Urinary bladder (tissue), 4 donors: ENCODE results near the gene GNE. TPM values are rescaled to one million over a fixed set of nuclear protein-coding genes. Genes with fewer than 3 reads are reported as not detected.

Experiments used
- DNase-seq: peaks from one replicate; pipeline ENCODE4 v3.0.0-alpha.2; 2015; ENCODE audit errors: extremely low spot score
- H3K27ac ChIP-seq: one replicate; pipeline ENCODE4 v1.5.1; 2013; ENCODE audit warnings: low read depth, mild to moderate bottlenecking, moderate library complexity
- H3K36me3 ChIP-seq: one replicate; pipeline ENCODE4 v1.6.1; 2013; ENCODE audit warnings: mild to moderate bottlenecking, moderate library complexity; ENCODE audit not compliant: insufficient read depth
- H3K4me1 ChIP-seq: one replicate; pipeline ENCODE4 v1.6.1; 2013; ENCODE audit warnings: mild to moderate bottlenecking, moderate library complexity; ENCODE audit not compliant: insufficient read depth
- H3K4me3 ChIP-seq: one replicate; pipeline ENCODE4 v1.5.1; 2013; ENCODE audit warnings: low read depth, low read length
- whole genome bisulfite sequencing: extraction: QIAGEN DNeasy Blood & Tissue Kit; methylation state at CpG from one replicate; pipeline ENCODE4 v1.1.7; 2013; 5-methylcytosine and 5-hydroxymethylcytosine counted together
- polyA plus RNA-seq: library from polyadenylated mRNA; stranded (reverse); fragments of 200-250 nt; gene quantifications from one replicate; pipeline ENCODE4 v1.2.3, GENCODE V29; 2013
- total RNA-seq: library from RNA; depleted of rRNA; stranded (reverse); fragments of >200 nt; gene quantifications from one replicate; pipeline ENCODE4 v1.2.3, GENCODE V29; 2014
- donor health status: healthy with polysubstance abuse.
- donor health status: healthy.

GNE gene
- total and polyA plus RNA-seq, 2 donors: 17.5 to 25.9 TPM

DNA sequence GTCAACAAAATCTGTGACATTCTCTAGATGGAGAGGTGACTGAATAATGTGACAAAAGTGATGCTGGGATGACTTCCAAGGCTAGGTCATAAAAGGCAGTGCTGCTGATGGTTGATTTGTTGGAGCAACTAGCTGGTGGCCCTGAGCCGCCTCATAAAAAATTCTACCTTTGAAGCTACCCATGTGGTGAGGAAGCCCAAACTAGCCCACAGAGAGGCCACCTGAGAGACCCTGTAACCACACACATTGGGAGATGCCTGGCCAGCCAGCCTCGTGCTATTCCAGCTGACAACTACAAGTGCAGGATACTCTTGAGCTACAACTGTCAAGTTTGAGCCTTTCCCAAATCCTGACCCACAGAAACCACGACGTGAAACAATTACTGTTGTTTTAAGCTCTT, 44.9 kb downstream of the GNE start:
- no peaks in the 10 kb centered on the region for H3K36me3 ChIP-seq
- no peak overlapping the region for H3K27ac ChIP-seq
- WGBS: 92% methylated on average over 4 of the region's 4 CpGs
- no peaks in the 10 kb centered on the region for H3K4me1 ChIP-seq
- no peak overlapping the region for H3K4me3 ChIP-seq
- no peak for DNase-seq

DNA sequence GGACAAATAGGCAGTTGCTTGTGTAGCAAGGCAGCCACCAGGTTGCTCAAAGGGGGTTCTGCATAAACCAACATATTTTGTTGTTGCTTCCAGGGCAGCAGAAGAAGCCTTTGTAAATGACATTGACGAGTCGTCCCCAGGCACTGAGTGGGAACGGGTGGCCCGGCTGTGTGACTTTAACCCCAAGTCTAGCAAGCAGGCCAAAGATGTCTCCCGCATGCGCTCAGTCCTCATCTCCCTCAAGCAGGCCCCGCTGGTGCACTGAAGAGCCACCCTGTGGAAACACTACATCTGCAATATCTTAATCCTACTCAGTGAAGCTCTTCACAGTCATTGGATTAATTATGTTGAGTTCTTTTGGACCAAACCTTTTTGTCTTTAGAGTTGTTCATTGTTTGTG, 46.7 kb downstream of the GNE start:
- Histone ChIP-seq H3K4me3 (no peak overlapping the region), H3K36me3 (peaks cover 4% of the 10 kb centered on the region), H3K4me1 (no peaks in the 10 kb centered on the region), H3K27ac (no peak overlapping the region)
- 83% methylated on average over 7 of the region's 7 CpGs for WGBS
- DNase-seq: no peak

DNA sequence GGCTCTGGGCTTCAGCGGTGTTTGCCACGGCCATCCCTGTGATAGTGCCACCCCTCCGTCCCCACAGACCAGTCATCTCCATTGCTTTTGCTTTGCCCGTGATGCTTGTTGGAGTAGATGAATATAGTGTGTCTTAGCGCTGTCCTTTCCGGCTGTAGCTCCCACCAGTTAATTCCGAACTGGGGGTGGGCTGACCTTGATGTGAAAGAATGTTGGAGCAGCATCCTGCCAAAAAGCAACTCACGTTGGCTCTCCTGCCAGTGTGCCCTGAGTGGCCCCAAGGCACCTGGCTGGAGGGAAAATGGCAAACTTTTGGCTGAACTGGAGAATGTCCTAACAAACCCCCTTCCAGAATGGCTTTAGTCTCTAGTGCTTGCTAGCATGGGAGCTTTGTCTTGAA, 47.5 kb downstream of the GNE start:
- no peaks in the 10 kb centered on the region for H3K4me1 ChIP-seq
- 79% methylated on average over 8 of the region's 8 CpGs for WGBS
- peaks cover 4% of the 10 kb centered on the region for H3K36me3 ChIP-seq
- H3K27ac ChIP-seq: no peak overlapping the region
- DNase-seq: no peak
- H3K4me3 ChIP-seq: no peak overlapping the region

DNA sequence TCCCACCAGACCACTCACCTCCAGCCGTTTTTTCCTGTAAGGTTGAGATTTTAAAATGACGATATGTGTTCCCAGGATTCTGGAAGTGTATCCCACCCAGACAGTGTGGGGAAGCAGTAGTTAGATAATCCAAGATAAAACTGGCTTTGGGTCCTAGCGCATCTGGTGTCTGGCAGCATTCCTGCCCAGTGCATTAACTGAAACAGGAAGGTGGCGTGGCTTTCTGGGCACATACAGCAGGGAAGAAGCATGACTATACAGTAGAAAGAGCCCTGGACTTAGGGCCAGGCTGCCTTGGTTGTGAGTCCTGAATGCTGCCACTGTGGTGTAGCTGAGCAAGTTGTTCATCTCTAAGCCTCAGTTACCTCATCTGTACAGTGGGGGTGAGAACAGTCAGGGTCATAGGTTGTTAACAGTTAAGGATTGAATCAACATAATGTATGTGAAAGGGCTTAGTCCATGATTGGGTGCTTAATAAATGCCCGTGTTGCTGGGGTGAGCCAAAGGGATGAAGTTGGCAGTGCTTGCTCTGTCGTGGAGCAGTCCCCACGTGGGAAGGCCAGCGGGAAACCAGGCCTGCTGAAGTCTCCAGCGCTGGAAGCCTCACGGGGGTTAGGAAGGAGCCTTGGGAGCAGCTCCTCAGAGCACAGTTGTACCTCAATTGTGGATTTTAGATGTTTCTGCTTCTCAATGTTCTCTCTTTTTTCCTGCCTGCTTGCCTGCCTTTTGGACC, 49.6 kb downstream of the GNE start:
- no peak for DNase-seq
- 79% methylated on average over 10 of the region's 10 CpGs for WGBS
- H3K4me3 ChIP-seq: no peak overlapping the region
- H3K36me3 ChIP-seq: peaks cover 13% of the 10 kb centered on the region
- no peak overlapping the region for H3K27ac ChIP-seq
- H3K4me1 ChIP-seq: no peaks in the 10 kb centered on the region

DNA sequence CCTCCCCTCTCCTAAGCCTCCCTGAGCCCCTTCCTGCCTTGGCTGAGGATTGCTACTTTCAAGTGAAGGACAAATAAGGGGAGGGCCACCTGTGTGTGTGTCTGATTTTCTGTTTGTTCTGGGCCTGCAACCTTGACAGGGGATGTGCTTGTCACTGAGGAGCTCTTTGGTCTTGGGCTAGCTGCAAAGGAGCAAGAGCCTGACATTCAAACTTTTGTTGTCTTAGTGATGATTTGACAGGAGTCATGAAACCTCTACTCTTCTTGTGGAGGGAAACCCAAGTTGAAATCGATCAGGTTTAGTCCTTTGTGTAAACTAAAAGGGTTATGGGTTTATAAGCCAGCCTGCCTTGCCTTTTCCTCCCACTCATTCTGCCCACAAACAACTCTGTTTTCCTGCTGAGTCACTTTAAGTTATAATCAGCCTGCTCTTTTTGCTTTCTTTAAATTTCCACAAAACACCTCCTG, 50.7 kb downstream of the GNE start:
- 51% methylated on average over 1 of the region's 1 CpG for WGBS
- Histone ChIP-seq H3K4me1 (no peaks in the 10 kb centered on the region), H3K36me3 (peaks cover 16% of the 10 kb centered on the region), H3K4me3 (no peak overlapping the region), H3K27ac (no peak overlapping the region)
- no peak for DNase-seq

DNA sequence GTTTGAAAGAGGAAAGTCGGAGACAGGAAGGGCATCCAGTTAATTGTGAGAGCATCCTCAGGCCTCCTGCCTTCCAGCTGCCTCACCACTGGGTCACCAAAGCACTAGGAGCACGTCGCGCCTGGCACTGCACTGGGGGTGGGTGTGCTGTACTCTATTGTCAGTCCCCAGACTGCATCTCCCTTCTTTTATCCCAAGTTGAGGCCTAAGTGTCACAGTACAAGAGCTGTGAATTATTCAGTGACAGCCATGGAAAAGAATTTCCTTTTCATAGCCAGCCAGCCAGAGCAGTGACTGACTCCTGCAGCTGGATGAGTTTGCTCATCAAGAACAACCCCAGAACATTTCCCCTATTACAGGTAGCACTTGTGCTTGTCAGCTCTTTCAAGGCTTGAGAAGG, 51.2 kb downstream of the GNE start:
- H3K36me3 ChIP-seq: peaks cover 19% of the 10 kb centered on the region
- no peak for DNase-seq
- H3K27ac ChIP-seq: no peak overlapping the region
- no peaks in the 10 kb centered on the region for H3K4me1 ChIP-seq
- H3K4me3 ChIP-seq: no peak overlapping the region
- 90% methylated on average over 4 of the region's 4 CpGs for WGBS

DNA sequence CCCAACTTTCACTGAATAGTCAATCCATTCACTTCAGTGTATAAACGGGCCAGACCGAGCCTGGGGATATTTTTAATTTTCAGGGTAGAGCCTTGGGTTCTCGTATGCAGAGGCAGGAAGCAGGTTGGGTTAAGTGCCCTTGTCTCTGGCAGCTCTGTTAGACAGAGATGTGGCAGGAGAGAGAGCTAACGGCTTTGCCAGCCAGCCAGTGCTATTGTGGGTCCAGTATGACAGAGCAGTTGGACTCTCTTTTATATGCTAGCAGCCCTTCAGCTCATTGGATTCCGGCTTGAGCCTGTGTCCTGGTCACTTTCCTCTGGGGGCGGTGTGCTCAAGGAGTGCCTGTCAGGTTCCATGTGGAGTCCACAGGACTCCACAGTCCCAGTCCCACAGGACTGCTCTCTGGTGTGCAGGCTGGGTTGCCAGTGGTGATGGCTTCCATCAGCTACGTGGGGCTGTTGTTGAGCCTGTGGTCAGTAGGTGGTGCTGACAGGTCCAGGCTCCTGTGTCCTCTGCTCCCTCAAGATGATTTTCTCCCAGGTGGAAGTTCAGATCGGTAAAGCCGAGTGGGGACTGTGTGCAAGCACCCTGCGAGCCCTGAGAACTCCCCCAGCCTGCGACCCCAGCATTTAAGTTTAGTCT, 53.2 kb downstream of the GNE start:
- DNase-seq: no peak
- H3K27ac ChIP-seq: no peak overlapping the region
- no peaks in the 10 kb centered on the region for H3K4me1 ChIP-seq
- H3K36me3 ChIP-seq: peaks cover 19% of the 10 kb centered on the region
- H3K4me3 ChIP-seq: no peak overlapping the region
- WGBS: 86% methylated on average over 11 of the region's 11 CpGs

DNA sequence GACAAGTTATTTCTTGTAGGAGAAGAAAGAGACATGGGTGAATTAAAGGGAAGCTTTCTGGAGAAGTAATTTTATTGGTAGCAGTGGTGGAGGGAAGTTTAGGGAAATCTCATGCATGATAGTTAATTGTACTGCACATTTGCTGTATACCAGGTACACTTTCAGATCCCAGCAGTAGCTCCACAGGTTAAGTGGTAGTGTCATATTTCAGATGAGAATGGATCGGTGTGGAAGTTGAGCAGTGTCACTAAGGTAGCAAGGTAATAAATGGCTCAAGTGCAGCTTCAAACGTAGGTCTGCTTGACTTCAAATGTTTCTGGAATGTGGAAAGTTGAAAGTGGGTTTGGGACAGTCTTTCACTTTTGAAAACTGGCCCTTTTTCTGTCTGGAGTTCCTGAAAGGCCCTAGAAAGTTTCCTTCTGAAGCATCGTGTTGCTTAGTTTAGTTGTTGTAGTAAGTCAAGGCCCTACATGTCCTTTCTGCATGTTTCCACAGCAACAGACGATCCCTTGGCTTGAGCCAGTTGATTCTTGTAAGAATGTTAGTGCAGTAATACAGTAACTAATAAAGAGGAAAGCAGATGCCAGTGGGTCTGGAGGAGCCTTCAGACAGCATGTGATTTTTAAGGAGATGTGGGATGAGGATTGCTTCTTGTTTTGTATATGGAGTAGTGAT, 63.8 kb downstream of the GNE start:
- Histone ChIP-seq H3K4me1 (peaks cover 2% of the 10 kb centered on the region), H3K4me3 (no peak overlapping the region), H3K27ac (no peak overlapping the region), H3K36me3 (no peaks in the 10 kb centered on the region)
- DNase-seq: peak; percentile 23
- 44% methylated on average over 4 of the region's 4 CpGs for WGBS

DNA sequence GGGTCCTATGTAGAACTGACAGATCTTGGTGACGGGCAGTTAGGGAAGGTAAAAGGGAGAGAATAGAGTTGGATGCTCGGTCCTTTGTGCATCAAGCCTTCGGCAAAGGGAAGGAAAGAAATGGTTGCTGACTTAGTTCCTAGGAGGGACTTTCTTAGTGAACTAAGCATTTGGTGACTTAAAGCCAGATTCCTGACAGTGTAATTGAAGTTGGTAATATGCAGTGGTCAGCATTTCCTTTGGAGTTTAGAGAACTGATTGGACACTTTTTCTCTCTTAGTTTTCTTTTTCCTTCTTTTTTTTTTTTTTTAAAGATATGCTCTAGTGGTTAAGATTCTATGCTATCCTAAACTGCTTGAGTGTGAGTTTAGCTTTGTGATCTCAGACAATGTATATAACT, 65.2 kb downstream of the GNE start:
- Histone ChIP-seq H3K4me3 (no peak overlapping the region), H3K27ac (no peak overlapping the region), H3K4me1 (peaks cover 2% of the 10 kb centered on the region), H3K36me3 (no peaks in the 10 kb centered on the region)
- WGBS: 74% methylated on average over 3 of the region's 3 CpGs
- DNase-seq: no peak

DNA sequence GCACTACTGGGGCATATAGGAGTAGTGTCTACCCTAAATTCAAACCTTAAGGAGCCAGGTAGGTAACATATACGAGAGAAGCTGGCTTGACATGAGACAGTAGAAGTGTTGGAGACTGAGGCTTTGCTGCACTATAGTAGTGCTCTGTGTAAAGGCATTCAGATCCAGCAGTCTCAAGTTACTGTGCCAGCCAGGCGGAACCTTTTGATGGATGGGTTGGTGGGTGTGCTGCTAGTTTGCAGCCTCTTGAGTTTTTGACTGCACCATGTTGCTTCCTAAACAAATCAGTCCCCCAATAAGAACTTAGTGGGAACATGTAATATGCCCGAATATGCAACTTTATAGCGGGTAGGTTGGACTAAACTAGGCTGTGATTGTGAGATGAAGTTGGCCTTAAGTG, 66.1 kb downstream of the GNE start:
- 68% methylated on average over 4 of the region's 4 CpGs for WGBS
- DNase-seq: no peak
- Histone ChIP-seq H3K27ac (no peak overlapping the region), H3K36me3 (no peaks in the 10 kb centered on the region), H3K4me1 (peaks cover 2% of the 10 kb centered on the region), H3K4me3 (peak overlapping the region; percentile 94)

DNA sequence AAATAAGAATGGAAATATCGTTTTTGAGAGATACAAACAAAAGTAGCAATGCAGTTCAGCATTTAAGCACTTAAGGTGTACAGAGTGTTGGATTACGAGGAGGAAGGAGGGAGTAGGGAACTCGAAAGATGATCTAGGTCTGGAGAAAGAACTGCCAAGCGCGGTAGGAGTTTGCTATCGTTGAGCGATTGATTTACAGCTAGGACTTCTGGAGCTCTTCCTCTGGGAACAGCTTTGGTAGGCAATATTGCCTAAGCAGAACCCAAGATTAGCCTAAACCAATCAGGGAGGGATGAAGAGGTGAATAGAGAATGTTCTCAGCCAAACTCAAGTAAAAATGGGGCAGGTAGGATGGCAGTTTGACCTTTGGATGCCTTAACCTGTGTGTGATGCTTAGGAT, 66.6 kb downstream of the GNE start:
- DNase-seq: no peak
- Histone ChIP-seq H3K4me1 (peaks cover 2% of the 10 kb centered on the region), H3K27ac (no peak overlapping the region), H3K36me3 (no peaks in the 10 kb centered on the region), H3K4me3 (peak overlapping the region; percentile 94)
- under 1% methylated on average over 7 of the region's 7 CpGs for WGBS

DNA sequence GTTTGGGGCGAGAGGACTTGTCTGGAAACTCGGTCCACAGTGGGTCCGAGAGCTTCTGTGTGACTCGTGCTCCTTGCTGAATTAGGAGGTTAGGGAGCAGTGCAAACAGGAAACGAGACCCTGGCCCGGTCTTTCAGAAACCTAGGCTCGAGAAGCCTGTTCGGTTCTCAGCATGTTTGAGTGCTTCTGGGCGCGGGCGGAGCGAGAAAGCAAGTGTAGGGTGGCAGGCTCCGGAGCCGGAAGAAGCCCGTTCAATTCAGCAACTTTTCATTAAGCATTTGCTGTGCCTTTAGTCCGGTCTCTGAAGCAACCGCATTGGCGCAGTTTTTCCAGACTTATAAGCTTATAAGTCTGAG, 67.0 kb downstream of the GNE start:
- Histone ChIP-seq H3K4me1 (peaks cover 2% of the 10 kb centered on the region), H3K36me3 (no peaks in the 10 kb centered on the region), H3K27ac (peak overlapping the region; percentile 68), H3K4me3 (peak overlapping the region; percentile 94)
- DNase-seq: no peak
- under 1% methylated on average over 18 of the region's 18 CpGs for WGBS

DNA sequence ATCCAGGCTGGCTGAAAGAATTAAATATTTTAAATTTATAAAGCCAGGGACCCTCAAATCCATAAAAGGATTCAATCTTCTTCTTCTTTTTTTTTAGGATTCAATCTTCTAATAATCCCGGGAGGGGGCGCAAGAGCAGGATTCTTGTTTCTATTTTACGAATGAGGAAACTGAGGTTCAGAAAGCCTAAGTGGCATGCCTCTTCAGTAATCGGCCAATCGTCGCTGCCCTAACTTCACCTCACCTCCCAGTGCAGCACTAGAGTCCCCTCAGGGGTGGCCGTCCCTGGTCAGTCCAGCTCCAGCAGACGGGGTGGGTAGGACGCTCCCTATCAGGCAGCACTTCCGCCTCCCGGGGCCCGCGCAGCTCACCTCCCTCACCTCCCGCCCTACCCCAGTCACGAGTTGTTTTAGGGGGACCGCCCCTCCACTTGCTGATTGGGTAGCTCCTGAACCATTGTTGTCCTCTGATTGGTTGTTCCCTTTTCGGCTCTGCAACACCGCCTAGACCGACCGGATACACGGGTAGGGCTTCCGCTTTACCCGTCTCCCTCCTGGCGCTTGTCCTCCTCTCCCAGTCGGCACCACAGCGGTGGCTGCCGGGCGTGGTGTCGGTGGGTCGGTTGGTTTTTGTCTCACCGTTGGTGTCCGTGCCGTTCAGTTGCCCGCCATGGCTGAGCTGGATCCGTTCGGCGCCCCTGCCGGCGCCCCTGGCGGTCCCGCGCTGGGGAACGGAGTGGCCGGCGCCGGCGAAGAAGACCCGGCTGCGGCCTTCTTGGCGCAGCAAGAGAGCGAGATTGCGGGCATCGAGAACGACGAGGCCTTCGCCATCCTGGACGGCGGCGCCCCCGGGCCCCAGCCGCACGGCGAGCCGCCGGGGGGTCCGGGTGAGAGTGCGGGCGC, 67.6 kb downstream of the GNE start, which contains the start of gene CLTA:
TSS of gene CLTA (plus strand) at position 534 of the 902 bp plus-strand sequence. CDS start at position 670, 136 bp downstream.
- WGBS: under 1% methylated on average over 68 of the region's 68 CpGs
- peak within 1 kb of the TSS; percentile 94 for H3K4me3 ChIP-seq
- H3K4me1 ChIP-seq: peaks cover 2% of the 10 kb centered on the region
- peak; percentile 98 for DNase-seq
- H3K27ac ChIP-seq: peak within 1 kb of the TSS; percentile 86
- no peaks in the 10 kb centered on the region for H3K36me3 ChIP-seq
